Neural progenitor cell (in vitro differentiated cells): ENCODE data around the gene FRS3.

Source experiments
- CTCF ChIP-seq: fragments of 200-600 bp; sonication (generic); IDR thresholded peaks from 2 replicates; pipeline ENCODE4 v1.5.1; 2017; ENCODE audit warnings: antibody characterized with exemption, mild to moderate bottlenecking
- EZH2 ChIP-seq: fragments of 200-600 bp; sonication (generic); IDR thresholded peaks from 2 replicates; pipeline ENCODE4 v1.6.1; 2017; ENCODE audit warnings: antibody characterized with exemption, mild to moderate bottlenecking, moderate library complexity
- EZH2phosphoT487 ChIP-seq: fragments of 200-600 bp; sonication (generic); IDR thresholded peaks from 2 replicates; pipeline ENCODE4 v1.6.1; 2017; ENCODE audit warnings: antibody characterized with exemption

- TF ChIP-seq CTCF (no peak), EZH2phosphoT487 (no peak), EZH2 (no peak)
Measured at GRCh38 chr6:41790045-41790444, 10.3 kb upstream of the FRS3 start.
